Loucy (cell line): ENCODE measurements around the gene FOXL1.

ENCODE experiments used
- H2AFZ ChIP-seq: fragments of 200-600 bp; sonication (generic); 2 replicates; pipeline ENCODE4 v1.6.0; 2016; ENCODE audit warnings: antibody characterized with exemption, mild to moderate bottlenecking, low read length, moderate library complexity
- H3F3A ChIP-seq: fragments of 200-600 bp; 2 replicates; pipeline ENCODE4 v1.6.0; 2016; ENCODE audit warnings: antibody characterized with exemption, low read depth, mild to moderate bottlenecking
- H3K27me3 ChIP-seq: fragments of 200-600 bp; sonication (generic); 2 replicates; pipeline ENCODE4 v1.6.1; 2014; ENCODE audit warnings: low read length, mild to moderate bottlenecking; ENCODE audit not compliant: insufficient read depth, poor library complexity, severe bottlenecking
- H3K36me3 ChIP-seq: fragments of 200-600 bp; sonication (generic); 2 replicates; pipeline ENCODE4 v1.6.1; 2016; ENCODE audit warnings: low read length; ENCODE audit not compliant: insufficient read depth
- H3K4me1 ChIP-seq: fragments of 200-600 bp; sonication (generic); 2 replicates; pipeline ENCODE4 v1.5.1; 2014; ENCODE audit warnings: low read length, mild to moderate bottlenecking; ENCODE audit not compliant: insufficient read depth, poor library complexity, severe bottlenecking
- H3K4me2 ChIP-seq: fragments of 200-600 bp; sonication (generic); 2 replicates; pipeline ENCODE4 v1.6.0; 2014; ENCODE audit warnings: antibody characterized with exemption, low read length, low read depth, mild to moderate bottlenecking; ENCODE audit not compliant: poor library complexity, severe bottlenecking
- H3K4me3 ChIP-seq: fragments of 200-600 bp; sonication (generic); 2 replicates; pipeline ENCODE4 v1.5.1; 2014; ENCODE audit warnings: low read length, mild to moderate bottlenecking, mixed read lengths; ENCODE audit not compliant: poor library complexity, severe bottlenecking
- H3K79me2 ChIP-seq: fragments of 200-600 bp; sonication (generic); 2 replicates; pipeline ENCODE4 v1.6.1; 2014; ENCODE audit warnings: low read length; ENCODE audit not compliant: insufficient read depth
- H3K9ac ChIP-seq: fragments of 200-600 bp; sonication (generic); 2 replicates; pipeline ENCODE4 v1.6.0; 2014; ENCODE audit warnings: mild to moderate bottlenecking, low read depth, low read length, moderate library complexity; ENCODE audit not compliant: poor library complexity, severe bottlenecking
- H3K9me2 ChIP-seq: fragments of 200-600 bp; sonication (generic); replicated peaks from 2 replicates; pipeline ENCODE4 v1.6.1; 2016; ENCODE audit warnings: low read depth, low read length, mixed read lengths
- H3K9me3 ChIP-seq: fragments of 200-600 bp; sonication (generic); 2 replicates; pipeline ENCODE4 v1.6.1; 2014; ENCODE audit warnings: mild to moderate bottlenecking, antibody characterized with exemption, low read length, low read depth; ENCODE audit not compliant: insufficient read depth
- H4K20me1 ChIP-seq: fragments of 200-600 bp; sonication (generic); 2 replicates; pipeline ENCODE4 v1.6.0; 2014; ENCODE audit warnings: antibody characterized with exemption, low read length, mild to moderate bottlenecking; ENCODE audit not compliant: insufficient read depth, poor library complexity, severe bottlenecking
- EZH2phosphoT487 ChIP-seq: fragments of 200-600 bp; IDR thresholded peaks from 2 replicates; pipeline ENCODE4 v1.6.1; 2018; ENCODE audit warnings: antibody characterized with exemption, mild to moderate bottlenecking, moderate library complexity, borderline replicate concordance
- TF ChIP-seq, protein P1 (sequence below): fragments of 200-600 bp; sonication (generic); conservative IDR thresholded peaks from 2 replicates; pipeline ENCODE4 v1.5.1; 2014; ENCODE audit warnings: mild to moderate bottlenecking, antibody characterized with exemption, low read length

Gene FOXL1

DNA sequence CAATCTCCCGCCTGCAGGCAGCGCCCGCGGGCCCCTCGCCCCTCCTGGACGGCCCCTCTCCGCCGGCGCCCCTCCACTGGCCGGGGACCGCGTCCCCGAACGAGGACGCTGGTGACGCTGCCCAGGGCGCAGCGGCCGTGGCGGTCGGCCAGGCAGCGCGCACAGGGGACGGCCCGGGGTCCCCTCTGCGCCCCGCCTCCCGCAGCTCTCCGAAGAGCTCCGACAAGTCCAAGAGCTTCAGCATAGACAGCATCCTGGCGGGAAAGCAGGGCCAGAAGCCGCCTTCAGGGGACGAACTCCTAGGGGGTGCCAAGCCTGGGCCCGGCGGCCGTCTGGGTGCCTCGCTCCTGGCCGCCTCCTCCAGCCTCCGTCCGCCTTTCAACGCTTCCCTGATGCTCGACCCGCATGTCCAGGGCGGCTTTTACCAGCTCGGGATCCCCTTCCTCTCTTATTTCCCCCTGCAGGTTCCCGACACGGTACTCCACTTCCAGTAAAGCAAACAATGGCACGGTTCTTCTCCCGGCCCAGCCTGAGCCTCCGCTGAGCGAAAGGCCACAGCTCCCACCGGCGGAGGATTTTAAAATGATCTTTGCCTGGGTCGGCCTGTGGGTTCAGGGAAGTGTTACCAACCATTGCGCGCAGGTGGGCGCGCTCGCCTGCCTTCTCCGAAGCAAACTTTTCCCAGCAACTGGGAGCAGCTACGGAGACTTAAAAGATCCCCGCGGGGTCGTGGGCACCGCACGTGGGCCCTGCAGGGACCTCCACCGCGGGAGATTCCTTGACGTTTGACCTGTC lies 1.1 kb downstream of the FOXL1 start:
- Histone ChIP-seq H3K4me2 (no peak overlapping the region), H3K9ac (no peak overlapping the region), H3F3A (no peaks in the 10 kb centered on the region), H4K20me1 (no peaks in the 10 kb centered on the region), H3K36me3 (no peaks in the 10 kb centered on the region), H3K4me3 (no peak overlapping the region), H3K9me3 (no peaks in the 10 kb centered on the region), H3K4me1 (no peaks in the 10 kb centered on the region), H2AFZ (no peak overlapping the region), H3K79me2 (no peaks in the 10 kb centered on the region), H3K27me3 (no peaks in the 10 kb centered on the region), H3K9me2 (no peaks in the 10 kb centered on the region)
- no peak for TF ChIP-seq EZH2phosphoT487
- TF ChIP-seq, protein P1, sequence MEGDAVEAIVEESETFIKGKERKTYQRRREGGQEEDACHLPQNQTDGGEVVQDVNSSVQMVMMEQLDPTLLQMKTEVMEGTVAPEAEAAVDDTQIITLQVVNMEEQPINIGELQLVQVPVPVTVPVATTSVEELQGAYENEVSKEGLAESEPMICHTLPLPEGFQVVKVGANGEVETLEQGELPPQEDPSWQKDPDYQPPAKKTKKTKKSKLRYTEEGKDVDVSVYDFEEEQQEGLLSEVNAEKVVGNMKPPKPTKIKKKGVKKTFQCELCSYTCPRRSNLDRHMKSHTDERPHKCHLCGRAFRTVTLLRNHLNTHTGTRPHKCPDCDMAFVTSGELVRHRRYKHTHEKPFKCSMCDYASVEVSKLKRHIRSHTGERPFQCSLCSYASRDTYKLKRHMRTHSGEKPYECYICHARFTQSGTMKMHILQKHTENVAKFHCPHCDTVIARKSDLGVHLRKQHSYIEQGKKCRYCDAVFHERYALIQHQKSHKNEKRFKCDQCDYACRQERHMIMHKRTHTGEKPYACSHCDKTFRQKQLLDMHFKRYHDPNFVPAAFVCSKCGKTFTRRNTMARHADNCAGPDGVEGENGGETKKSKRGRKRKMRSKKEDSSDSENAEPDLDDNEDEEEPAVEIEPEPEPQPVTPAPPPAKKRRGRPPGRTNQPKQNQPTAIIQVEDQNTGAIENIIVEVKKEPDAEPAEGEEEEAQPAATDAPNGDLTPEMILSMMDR: no peak

DNA sequence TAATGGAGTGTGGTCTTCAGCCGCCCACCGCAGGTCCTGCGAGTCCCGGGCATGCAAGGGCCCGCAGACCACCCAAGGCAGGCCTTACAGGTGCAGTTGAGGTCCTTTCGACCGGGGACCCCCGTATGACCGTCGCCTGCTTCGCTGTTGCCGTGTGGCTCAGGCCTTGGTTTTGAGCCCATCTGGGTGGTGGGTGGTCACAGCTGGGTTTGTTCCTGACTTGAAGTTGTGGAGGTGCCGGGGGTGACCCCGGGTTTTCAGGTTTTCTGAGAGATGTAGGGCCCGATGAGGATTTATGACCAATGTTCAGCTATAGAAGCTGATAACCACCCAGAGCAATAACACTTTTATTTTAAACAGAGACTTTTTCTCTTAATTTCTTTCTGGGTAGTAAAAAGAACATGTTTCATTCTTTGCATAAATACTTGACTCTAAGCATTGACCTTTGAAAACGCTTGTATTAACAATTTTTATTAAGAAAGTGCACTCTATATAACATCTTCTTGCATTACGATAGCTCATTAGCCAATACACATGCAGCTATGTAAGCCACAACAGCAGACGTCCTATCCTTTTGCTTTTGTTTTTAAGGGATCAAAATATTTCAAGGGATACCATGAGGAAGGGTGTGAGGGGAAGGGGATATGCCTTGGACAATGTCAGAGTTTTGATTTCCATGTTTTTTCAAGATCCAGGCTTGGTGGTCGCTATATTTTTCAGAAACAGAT lies 1.9 kb downstream of the FOXL1 start:
- no peaks in the 10 kb centered on the region for H3K27me3 ChIP-seq
- no peak for TF ChIP-seq EZH2phosphoT487
- TF ChIP-seq, protein P1: no peak
- no peaks in the 10 kb centered on the region for H3F3A ChIP-seq
- H3K4me3 ChIP-seq: no peak overlapping the region
- no peaks in the 10 kb centered on the region for H3K79me2 ChIP-seq
- H3K9me3 ChIP-seq: no peaks in the 10 kb centered on the region
- no peak overlapping the region for H2AFZ ChIP-seq
- no peak overlapping the region for H3K9ac ChIP-seq
- H3K4me1 ChIP-seq: no peaks in the 10 kb centered on the region
- H3K4me2 ChIP-seq: no peak overlapping the region
- no peaks in the 10 kb centered on the region for H3K36me3 ChIP-seq
- no peaks in the 10 kb centered on the region for H4K20me1 ChIP-seq
- H3K9me2 ChIP-seq: no peaks in the 10 kb centered on the region

DNA sequence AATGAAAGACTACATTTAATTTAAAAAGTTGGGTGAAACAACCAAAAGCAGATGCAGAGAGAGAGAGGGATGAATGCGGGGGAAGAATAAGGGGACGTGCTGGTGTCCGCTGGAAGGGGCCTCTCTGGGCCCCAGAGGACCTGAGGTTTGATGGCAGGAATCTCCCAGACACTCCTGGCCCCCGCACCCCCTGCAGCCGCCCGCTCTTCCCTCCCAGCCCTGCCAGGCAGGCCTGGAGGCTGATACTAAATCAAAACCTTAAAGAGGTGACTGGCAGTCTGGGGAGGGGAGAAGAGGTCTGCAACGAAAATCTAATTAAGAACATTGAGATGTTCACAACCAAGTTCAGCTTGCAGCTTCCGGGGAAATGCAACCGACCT lies 2.4 kb downstream of the FOXL1 start:
- Histone ChIP-seq H3K9ac (no peak overlapping the region), H3K27me3 (no peaks in the 10 kb centered on the region), H2AFZ (no peak overlapping the region), H3K79me2 (no peaks in the 10 kb centered on the region), H4K20me1 (no peaks in the 10 kb centered on the region), H3K4me2 (no peak overlapping the region), H3K4me1 (no peaks in the 10 kb centered on the region), H3K36me3 (no peaks in the 10 kb centered on the region), H3K9me3 (no peaks in the 10 kb centered on the region), H3K4me3 (no peak overlapping the region), H3K9me2 (no peaks in the 10 kb centered on the region), H3F3A (no peaks in the 10 kb centered on the region)
- TF ChIP-seq, protein P1: no peak
- TF ChIP-seq EZH2phosphoT487: no peak
